HL-60 (cell line): ENCODE results near the gene ASB3.

ENCODE experiments used
- CTCF ChIP-seq: IDR thresholded peaks from one replicate; pipeline ENCODE4 v1.5.1; 2011; ENCODE audit warnings: low read length, control low read depth, inconsistent platforms; ENCODE audit not compliant: insufficient read depth
- POLR2AphosphoS5 ChIP-seq: IDR thresholded peaks from 2 replicates; pipeline ENCODE4 v1.6.1; 2012; ENCODE audit warnings: low read depth
- REST ChIP-seq: IDR thresholded peaks from 2 replicates; pipeline ENCODE4 v1.6.1; 2012; ENCODE audit warnings: low read depth; ENCODE audit not compliant: insufficient replicate concordance

GRCh38 chr2:53739032-53739431 is 47.7 kb downstream of the ASB3 start:
- TF ChIP-seq CTCF, result no peak
- no peak for TF ChIP-seq POLR2AphosphoS5
- TF ChIP-seq REST, result no peak
